ENCODE data around the gene FRMD4B. TPM values are rescaled to one million over a fixed set of nuclear protein-coding genes. Genes with fewer than 3 reads are reported as not detected.
A peak's percentile ranks its signal among the peaks of the same experiment; 100 is the strongest.

FRMD4B gene
- total RNA-seq, 3 donors from 2014 or later: 31.1 to 49.5 (median 35.0) TPM

DNA sequence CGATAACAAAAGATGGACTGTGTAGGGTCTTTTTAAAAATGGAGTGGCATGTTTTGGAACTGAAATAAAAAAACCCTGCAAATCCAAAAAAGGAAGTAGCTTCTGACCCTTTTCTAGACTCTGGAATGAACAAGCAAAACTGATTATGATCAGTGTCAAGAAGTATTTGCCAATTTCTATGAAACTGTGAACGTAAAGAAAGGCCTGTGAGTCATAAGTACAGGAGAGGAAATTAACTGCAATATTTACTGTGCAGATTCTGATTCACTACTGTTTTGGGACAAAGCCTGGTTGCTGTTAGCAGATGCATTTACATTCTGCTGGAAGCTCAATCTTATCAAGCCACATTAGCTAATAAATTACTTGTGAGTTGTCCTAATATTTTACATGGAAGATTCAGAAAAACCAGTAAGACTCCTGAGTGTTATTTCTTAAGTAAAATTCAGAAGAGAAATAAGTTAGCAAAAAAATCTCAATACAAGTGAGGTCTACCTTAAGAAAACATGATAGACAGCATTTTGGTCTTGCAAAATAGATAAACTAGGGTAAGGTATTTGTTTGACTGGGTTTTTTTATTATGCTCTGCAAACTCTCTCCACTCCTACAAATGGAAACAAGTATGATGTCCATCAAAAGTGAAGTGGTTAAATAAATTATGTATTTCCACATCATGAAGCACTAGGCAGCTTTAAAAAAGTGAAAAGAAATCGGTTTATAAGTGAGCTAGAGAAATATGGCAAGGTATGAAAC lies 173.3 kb downstream of the FRMD4B start:
- H3K9me3 ChIP-seq: no peaks in the 10 kb centered on the region
- no peak for TF ChIP-seq POLR2AphosphoS5 (IDR thresholded peaks at IDR 0.05)
- H3K4me3 ChIP-seq: no peak overlapping the region
- H3K27me3 ChIP-seq: no peaks in the 10 kb centered on the region
- no peak for DNase-seq (ENCODE audit: low spot score in 2 of 2)
- H3K27ac ChIP-seq: peak overlapping the region in 1 of 2 donors; percentile 8
- no peaks in the 10 kb centered on the region for H3K4me1 ChIP-seq
- intact Hi-C loops (cut with DNase I; ENCODE audit: low total_unique reads): no loop called here
- H3K36me3 ChIP-seq: no peaks in the 10 kb centered on the region

DNA sequence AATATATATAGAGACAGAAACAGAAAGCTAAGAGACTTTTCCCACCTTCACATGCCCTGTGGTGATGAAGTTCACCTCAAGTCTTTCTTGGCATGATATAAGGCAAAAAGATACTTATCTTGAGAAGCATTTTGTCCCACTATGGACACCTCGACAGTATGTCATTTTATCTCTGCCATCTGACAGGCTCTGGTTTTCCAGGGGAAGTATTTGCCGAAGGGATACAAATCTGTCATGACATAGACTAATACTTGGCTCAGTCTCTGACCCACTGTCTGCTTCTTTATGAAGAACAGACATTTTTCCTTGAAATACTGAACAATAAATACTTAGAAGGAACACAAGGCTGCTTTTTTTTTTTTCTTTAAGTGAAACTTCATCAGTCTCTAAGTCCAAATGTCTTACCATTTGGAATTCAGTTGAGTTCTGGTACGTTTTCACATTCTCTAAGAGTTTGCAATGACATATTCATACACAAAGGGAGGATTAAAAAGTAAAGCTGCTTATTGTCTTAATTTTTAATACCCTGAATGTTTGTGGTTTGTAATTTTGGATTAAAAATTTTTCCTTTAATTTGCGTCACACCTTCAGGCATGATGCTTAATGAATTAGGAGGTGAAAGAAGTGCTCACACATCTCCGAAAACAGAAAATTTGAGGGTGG lies 175.7 kb downstream of the FRMD4B start:
- intact Hi-C loops (cut with DNase I; ENCODE audit: low total_unique reads): no loop called here
- H3K9me3 ChIP-seq: no peaks in the 10 kb centered on the region
- H3K4me1 ChIP-seq: no peaks in the 10 kb centered on the region
- no peaks in the 10 kb centered on the region for H3K27me3 ChIP-seq
- TF ChIP-seq, protein P1, sequence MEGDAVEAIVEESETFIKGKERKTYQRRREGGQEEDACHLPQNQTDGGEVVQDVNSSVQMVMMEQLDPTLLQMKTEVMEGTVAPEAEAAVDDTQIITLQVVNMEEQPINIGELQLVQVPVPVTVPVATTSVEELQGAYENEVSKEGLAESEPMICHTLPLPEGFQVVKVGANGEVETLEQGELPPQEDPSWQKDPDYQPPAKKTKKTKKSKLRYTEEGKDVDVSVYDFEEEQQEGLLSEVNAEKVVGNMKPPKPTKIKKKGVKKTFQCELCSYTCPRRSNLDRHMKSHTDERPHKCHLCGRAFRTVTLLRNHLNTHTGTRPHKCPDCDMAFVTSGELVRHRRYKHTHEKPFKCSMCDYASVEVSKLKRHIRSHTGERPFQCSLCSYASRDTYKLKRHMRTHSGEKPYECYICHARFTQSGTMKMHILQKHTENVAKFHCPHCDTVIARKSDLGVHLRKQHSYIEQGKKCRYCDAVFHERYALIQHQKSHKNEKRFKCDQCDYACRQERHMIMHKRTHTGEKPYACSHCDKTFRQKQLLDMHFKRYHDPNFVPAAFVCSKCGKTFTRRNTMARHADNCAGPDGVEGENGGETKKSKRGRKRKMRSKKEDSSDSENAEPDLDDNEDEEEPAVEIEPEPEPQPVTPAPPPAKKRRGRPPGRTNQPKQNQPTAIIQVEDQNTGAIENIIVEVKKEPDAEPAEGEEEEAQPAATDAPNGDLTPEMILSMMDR (IDR thresholded peaks at IDR 0.05): no peak
- TF ChIP-seq POLR2AphosphoS5 (IDR thresholded peaks at IDR 0.05) (no peak), POLR2A (IDR thresholded peaks at IDR 0.05) (no peak)
- H3K4me3 ChIP-seq: no peak overlapping the region
- H3K27ac ChIP-seq: no peak overlapping the region
- H3K36me3 ChIP-seq: no peaks in the 10 kb centered on the region
- DNase-seq (ENCODE audit: low spot score in 2 of 2): no peak

DNA sequence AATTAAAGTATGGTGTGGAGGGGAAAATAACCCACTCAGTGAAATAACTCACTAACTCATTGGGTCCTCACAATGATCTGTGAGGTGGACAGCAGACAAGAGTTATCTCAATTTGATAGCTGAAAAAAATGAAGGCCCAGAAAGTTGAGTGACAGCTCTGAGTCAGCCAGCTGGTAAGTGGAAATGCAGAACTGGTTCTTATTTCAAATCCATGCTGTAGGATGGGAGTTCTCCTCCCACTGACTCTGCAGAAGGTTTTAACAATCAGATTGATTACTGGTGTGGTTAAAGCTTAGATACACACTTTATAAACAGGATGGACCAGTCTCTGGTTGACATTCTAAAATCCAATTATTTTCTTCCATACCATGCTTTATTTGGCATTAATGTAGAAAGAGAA lies 176.5 kb downstream of the FRMD4B start:
- TF ChIP-seq POLR2A (IDR thresholded peaks at IDR 0.05) (no peak), POLR2AphosphoS5 (IDR thresholded peaks at IDR 0.05) (no peak)
- TF ChIP-seq, protein P1 (IDR thresholded peaks at IDR 0.05): no peak
- Histone ChIP-seq H3K36me3 (no peaks in the 10 kb centered on the region), H3K4me3 (no peak overlapping the region), H3K4me1 (no peaks in the 10 kb centered on the region), H3K9me3 (no peaks in the 10 kb centered on the region), H3K27me3 (no peaks in the 10 kb centered on the region), H3K27ac (no peak overlapping the region)
- no peak for DNase-seq (ENCODE audit: low spot score in 2 of 2)
- intact Hi-C loops (cut with DNase I; ENCODE audit: low total_unique reads): no loop called here

DNA sequence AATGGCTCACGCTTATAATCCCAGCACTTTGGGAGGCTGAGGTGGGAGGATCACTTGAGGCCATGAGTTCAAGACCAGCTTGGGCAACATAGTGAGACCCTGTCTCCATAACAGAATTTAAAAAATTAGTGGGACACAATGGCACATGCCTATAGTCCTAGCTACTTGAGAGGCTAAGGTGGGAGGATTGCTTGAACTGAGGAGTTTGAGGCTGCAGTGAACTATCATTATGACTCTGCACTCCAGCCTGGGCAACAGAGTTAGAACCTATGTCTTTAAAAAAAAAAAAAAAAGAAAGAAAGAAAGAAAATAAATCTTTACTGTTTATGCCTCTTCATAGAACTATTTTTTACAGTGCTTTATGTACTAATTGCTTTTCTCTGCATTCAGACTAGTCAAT lies 178.9 kb downstream of the FRMD4B start:
- intact Hi-C loops (cut with DNase I; ENCODE audit: low total_unique reads): no loop called here
- no peak for DNase-seq (ENCODE audit: low spot score in 2 of 2)
- H3K9me3 ChIP-seq: no peaks in the 10 kb centered on the region
- H3K36me3 ChIP-seq: no peaks in the 10 kb centered on the region
- no peak for TF ChIP-seq POLR2AphosphoS5 (IDR thresholded peaks at IDR 0.05)
- TF ChIP-seq POLR2A (IDR thresholded peaks at IDR 0.05): no peak
- TF ChIP-seq, protein P1 (IDR thresholded peaks at IDR 0.05): no peak
- no peaks in the 10 kb centered on the region for H3K4me1 ChIP-seq
- H3K4me3 ChIP-seq: no peak overlapping the region
- no peak overlapping the region for H3K27ac ChIP-seq
- no peaks in the 10 kb centered on the region for H3K27me3 ChIP-seq

DNA sequence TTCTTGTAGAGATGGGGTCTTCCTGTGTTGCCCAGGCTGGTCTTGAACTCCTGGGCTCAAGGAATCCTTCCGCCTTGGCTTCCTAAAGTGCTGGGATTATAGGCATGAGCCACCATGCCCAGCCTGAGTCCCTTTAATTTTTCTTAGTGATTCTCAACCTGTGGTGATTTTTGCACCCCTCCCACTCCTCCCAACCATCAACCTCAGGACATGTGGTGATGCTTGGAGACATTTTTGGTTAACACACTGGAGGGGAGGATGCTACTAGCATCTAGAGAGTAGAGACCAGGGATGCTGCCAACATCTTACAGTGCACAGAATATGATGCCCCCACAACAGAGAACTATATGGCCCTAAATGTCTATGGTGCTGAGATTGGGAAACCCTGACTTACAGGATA lies 180.5 kb downstream of the FRMD4B start:
- DNase-seq (ENCODE audit: low spot score in 2 of 2): no peak
- Histone ChIP-seq H3K27ac (no peak overlapping the region), H3K4me3 (no peak overlapping the region), H3K27me3 (no peaks in the 10 kb centered on the region), H3K36me3 (no peaks in the 10 kb centered on the region), H3K4me1 (no peaks in the 10 kb centered on the region), H3K9me3 (no peaks in the 10 kb centered on the region)
- TF ChIP-seq, protein P1 (IDR thresholded peaks at IDR 0.05): no peak
- no peak for TF ChIP-seq POLR2A (IDR thresholded peaks at IDR 0.05)
- TF ChIP-seq POLR2AphosphoS5 (IDR thresholded peaks at IDR 0.05): no peak
- intact Hi-C loops (cut with DNase I; ENCODE audit: low total_unique reads): no loop called here
